Esophagus muscularis mucosa (tissue), 4 donors: ENCODE results near the gene LITAF. TPM values are rescaled to one million over a fixed set of nuclear protein-coding genes. Genes with fewer than 3 reads are reported as not detected.

Source experiments
- DNase-seq: peaks from one replicate; pipeline ENCODE4 v3.0.0-alpha.2; 2017; ENCODE audit errors: extremely low spot score
- H3K27ac ChIP-seq, 4 donors: fragments of 200-600 bp; sonication (generic); replicated peaks in 1 of 4; 1 replicate in 3 of 4; 2 replicates in 1 of 4; pipeline ENCODE4 v1.5.1; 2016 to 2019; ENCODE audit warnings: mild to moderate bottlenecking in 1 of 4
- H3K27me3 ChIP-seq, 4 donors: fragments of 200-600 bp; sonication (generic); one replicate each; pipeline versions ENCODE4 v1.5.1 to v1.6.0; 2016 to 2019
- H3K36me3 ChIP-seq, 4 donors: fragments of 200-600 bp; sonication (generic); one replicate each; pipeline ENCODE4 v1.5.1; 2016 to 2019
- H3K4me1 ChIP-seq, 4 donors: fragments of 200-600 bp; sonication (generic); one replicate each; pipeline ENCODE4 v1.5.1; 2016 to 2019
- H3K4me3 ChIP-seq, 4 donors: fragments of 200-600 bp; sonication (generic); 1 replicate in 2 of 4; 2 replicates in 2 of 4; pipeline ENCODE4 v1.5.1; 2016 to 2019; ENCODE audit warnings: mild to moderate bottlenecking in 4 of 4, moderate library complexity in 1 of 4
- H3K9me3 ChIP-seq, 4 donors: fragments of 200-600 bp; sonication (generic); 1 replicate in 3 of 4; 2 replicates in 1 of 4; pipeline ENCODE4 v1.5.1; 2016 to 2019
- EP300 ChIP-seq: sonication (generic); formaldehyde crosslinking; IDR thresholded peaks from one replicate; pipeline ENCODE4 v1.6.1; 2017; ENCODE audit warnings: antibody characterized with exemption
- POLR2A ChIP-seq: fragments of 450-650 bp; IDR thresholded peaks from one replicate; pipeline ENCODE4 v1.6.1; 2017; ENCODE audit warnings: antibody characterized with exemption, moderate library complexity, mild to moderate bottlenecking, low read depth
- POLR2AphosphoS5 ChIP-seq, 2 donors: sonication (generic); formaldehyde crosslinking; IDR thresholded peaks; one replicate each; pipeline ENCODE4 v1.6.1; 2017; ENCODE audit warnings: antibody characterized with exemption in 2 of 2
- WGBS: methylation state at CpG from one replicate; pipeline ENCODE4 v1.1.5; 2018; 5-methylcytosine and 5-hydroxymethylcytosine counted together
- intact Hi-C: fragments of 100-400 bp; cut with DNase I; formaldehyde crosslinking; loops from one replicate; pipeline ENCODE4 v1.15.1; 2023
- total RNA-seq, 4 donors: library from RNA; depleted of rRNA; stranded (reverse); fragments of >200 nt; gene quantifications; one replicate each; pipeline versions ENCODE4 v1.1.0 to v1.2.1, GENCODE V29; 2016
- TF ChIP-seq, protein P1 (sequence below), 3 experiments: fragments of 200-600 bp in 2 of 3; fragments of 450-650 bp in 1 of 3; sonication (generic) in 2 of 3; IDR thresholded peaks; one replicate each; pipeline ENCODE4 v1.5.1; 2017 to 2019; ENCODE audit warnings: antibody characterized with exemption in 3 of 3, mild to moderate bottlenecking in 2 of 3, moderate library complexity in 1 of 3

LITAF gene
- total RNA-seq, 4 donors from 2014 or later: 28.7 to 88.3 (median 36.8) TPM

DNA sequence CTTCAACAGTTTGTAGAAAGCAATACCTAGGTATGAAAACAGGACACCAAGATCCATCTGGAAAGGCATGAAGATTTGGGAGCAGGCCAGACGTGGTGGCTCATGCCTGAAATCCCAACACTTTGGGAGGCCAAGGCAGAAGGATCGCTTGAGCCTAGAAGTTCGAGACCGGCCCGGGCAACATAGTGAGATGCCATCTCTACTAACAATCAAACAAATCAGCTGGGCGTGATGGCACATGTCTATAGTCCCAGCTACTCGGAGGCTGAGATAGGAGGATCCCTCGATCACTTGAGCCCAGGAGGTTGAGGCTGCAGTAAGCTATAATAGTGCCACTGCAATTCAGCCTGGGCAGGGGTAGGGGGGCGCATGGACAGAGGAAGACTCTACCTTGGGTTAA, 20.3 kb downstream of the LITAF start:
- Histone ChIP-seq H3K9me3 (no peaks in the 10 kb centered on the region), H3K36me3 (peaks cover 0 to 8% (median 0%) of the 10 kb centered on the region in 4 donors), H3K4me1 (peaks cover 0 to 23% (median 12%) of the 10 kb centered on the region in 4 donors), H3K4me3 (no peak overlapping the region), H3K27me3 (no peaks in the 10 kb centered on the region), H3K27ac (no peak overlapping the region)
- 95% methylated on average over 9 of the region's 9 CpGs for WGBS
- no peak for DNase-seq
- TF ChIP-seq EP300: no peak
- TF ChIP-seq, protein P1, sequence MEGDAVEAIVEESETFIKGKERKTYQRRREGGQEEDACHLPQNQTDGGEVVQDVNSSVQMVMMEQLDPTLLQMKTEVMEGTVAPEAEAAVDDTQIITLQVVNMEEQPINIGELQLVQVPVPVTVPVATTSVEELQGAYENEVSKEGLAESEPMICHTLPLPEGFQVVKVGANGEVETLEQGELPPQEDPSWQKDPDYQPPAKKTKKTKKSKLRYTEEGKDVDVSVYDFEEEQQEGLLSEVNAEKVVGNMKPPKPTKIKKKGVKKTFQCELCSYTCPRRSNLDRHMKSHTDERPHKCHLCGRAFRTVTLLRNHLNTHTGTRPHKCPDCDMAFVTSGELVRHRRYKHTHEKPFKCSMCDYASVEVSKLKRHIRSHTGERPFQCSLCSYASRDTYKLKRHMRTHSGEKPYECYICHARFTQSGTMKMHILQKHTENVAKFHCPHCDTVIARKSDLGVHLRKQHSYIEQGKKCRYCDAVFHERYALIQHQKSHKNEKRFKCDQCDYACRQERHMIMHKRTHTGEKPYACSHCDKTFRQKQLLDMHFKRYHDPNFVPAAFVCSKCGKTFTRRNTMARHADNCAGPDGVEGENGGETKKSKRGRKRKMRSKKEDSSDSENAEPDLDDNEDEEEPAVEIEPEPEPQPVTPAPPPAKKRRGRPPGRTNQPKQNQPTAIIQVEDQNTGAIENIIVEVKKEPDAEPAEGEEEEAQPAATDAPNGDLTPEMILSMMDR (IDR thresholded peaks at IDR 0.05): no peak
- TF ChIP-seq POLR2A: no peak
- no peak for TF ChIP-seq POLR2AphosphoS5 (IDR thresholded peaks at IDR 0.05)
- intact Hi-C loops: no loop called here

DNA sequence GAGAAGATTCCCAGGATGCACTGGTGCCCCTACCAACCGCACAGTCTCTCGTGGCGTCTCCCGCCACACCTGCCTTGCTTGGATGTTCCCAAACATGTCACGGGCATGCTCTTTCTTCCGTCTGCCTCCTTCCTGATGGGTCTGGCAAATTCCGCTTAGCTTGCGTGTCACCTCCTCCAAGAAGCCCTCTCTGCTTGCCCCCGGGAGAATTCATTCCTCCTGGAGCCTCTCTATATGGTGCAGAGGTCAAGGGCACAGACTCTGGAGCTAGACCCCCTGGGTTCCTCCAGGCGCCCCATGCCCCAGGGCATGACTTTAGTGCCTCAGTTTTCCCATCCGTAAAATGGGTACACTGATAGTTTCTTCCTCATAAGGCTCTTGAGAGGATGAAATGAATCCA, 21.1 kb downstream of the LITAF start:
- intact Hi-C loops: no loop called here
- 99% methylated on average over 11 of the region's 11 CpGs for WGBS
- DNase-seq: no peak
- TF ChIP-seq, protein P1 (IDR thresholded peaks at IDR 0.05): no peak
- TF ChIP-seq EP300: no peak
- no peak for TF ChIP-seq POLR2A
- no peak for TF ChIP-seq POLR2AphosphoS5 (IDR thresholded peaks at IDR 0.05)
- H3K9me3 ChIP-seq: no peaks in the 10 kb centered on the region
- H3K4me1 ChIP-seq: peaks cover 0 to 23% (median 13%) of the 10 kb centered on the region in 4 donors
- peaks cover 0 to 8% (median 0%) of the 10 kb centered on the region in 4 donors for H3K36me3 ChIP-seq
- no peak overlapping the region for H3K4me3 ChIP-seq
- no peaks in the 10 kb centered on the region for H3K27me3 ChIP-seq
- H3K27ac ChIP-seq: no peak overlapping the region

GRCh38 chr16:11564046-11564926, 22.4 kb downstream of the LITAF start:
- H3K4me3 ChIP-seq: no peak overlapping the region
- no peaks in the 10 kb centered on the region for H3K9me3 ChIP-seq
- H3K27ac ChIP-seq: peak overlapping the region in 1 of 4 donors; percentile 21
- H3K4me1 ChIP-seq: peaks cover 0 to 28% (median 20%) of the 10 kb centered on the region in 4 donors
- no peaks in the 10 kb centered on the region for H3K27me3 ChIP-seq
- DNase-seq: no peak
- H3K36me3 ChIP-seq: peaks cover 0 to 4% (median 0%) of the 10 kb centered on the region in 4 donors
- TF ChIP-seq POLR2AphosphoS5 (IDR thresholded peaks at IDR 0.05): no peak
- WGBS: 90% methylated on average over 24 of the region's 24 CpGs
- intact Hi-C loops: no loop called here

DNA sequence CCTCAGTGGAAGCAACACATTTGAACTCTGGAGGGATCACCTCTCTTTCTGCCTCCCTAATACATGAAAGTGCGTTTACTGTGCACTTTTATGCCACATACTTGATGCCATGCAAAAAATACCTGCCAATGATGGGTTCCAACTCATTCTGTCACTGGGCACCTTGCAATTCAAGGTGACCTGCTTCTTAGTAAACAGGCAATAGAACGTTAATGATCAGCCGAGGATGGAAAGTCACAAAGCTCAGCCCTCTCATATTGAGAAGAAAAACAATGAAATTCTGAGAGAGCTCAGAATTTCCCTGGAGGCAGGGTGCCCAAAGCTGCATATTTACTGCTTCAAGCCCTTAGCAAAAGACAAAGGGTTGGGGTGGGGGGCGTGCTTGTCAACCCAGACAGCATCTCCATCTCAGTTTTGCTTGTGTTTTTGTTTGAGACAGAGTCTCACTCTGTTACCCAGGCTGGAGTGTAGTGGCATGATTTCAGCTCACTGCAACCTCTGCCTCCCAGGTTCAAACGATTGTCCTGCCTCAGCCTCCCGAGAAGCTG, 23.2 kb downstream of the LITAF start:
- Histone ChIP-seq H3K27ac (peak overlapping the region in 1 of 4 donors; percentile 14), H3K27me3 (no peaks in the 10 kb centered on the region), H3K4me3 (no peak overlapping the region), H3K9me3 (no peaks in the 10 kb centered on the region), H3K36me3 (no peaks in the 10 kb centered on the region), H3K4me1 (peaks cover 0 to 28% (median 21%) of the 10 kb centered on the region in 4 donors)
- DNase-seq: no peak
- whole genome bisulfite sequencing: 82% methylated on average over 6 of the region's 6 CpGs
- intact Hi-C loops: no loop called here
- no peak for TF ChIP-seq EP300
- TF ChIP-seq, protein P1 (IDR thresholded peaks at IDR 0.05): no peak
- no peak for TF ChIP-seq POLR2A
- no peak for TF ChIP-seq POLR2AphosphoS5 (IDR thresholded peaks at IDR 0.05)

DNA sequence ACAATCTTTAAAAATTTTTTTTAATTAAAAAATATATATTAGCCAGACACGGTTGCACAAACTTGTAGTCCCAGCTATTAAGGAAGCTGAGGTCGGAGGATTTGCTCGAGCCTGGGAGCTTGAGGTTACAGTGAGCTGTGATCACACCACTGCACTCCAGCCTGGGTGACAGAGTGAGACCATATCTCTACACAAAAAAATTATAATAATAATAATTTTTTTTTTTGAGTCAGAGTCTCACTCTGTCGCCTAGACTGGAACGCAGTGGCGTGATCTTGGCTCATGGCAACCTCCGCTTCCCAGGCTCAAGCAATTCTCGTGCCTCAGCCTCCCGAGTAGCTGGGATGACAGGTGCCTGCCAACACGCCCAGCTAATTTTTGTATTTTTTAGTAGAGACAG, 23.8 kb downstream of the LITAF start:
- Histone ChIP-seq H3K27me3 (no peaks in the 10 kb centered on the region), H3K36me3 (no peaks in the 10 kb centered on the region), H3K9me3 (no peaks in the 10 kb centered on the region), H3K27ac (peak overlapping the region in 1 of 4 donors; percentile 14), H3K4me3 (no peak overlapping the region), H3K4me1 (peaks cover 0 to 34% (median 27%) of the 10 kb centered on the region in 4 donors)
- DNase-seq: no peak
- WGBS: 86% methylated on average over 10 of the region's 10 CpGs
- intact Hi-C loops: no loop called here
- TF ChIP-seq, protein P1 (IDR thresholded peaks at IDR 0.05): no peak
- TF ChIP-seq POLR2AphosphoS5 (IDR thresholded peaks at IDR 0.05) (no peak), POLR2A (no peak)
